ENCODE measurements around the gene LANCL3.

GRCh38 chrX:37726346-37726745, 154.9 kb downstream of the LANCL3 start:
- TF ChIP-seq CTCF (IDR thresholded peaks at IDR 0.05): no peak
- no peak for TF ChIP-seq POLR2A (IDR thresholded peaks at IDR 0.05)
